NCI-H146 (cell line): ENCODE measurements around the gene KRTAP12-3.
"Not testable (repeated sequence)": the region's sequence is repeated elsewhere in the genome, so short reads cannot be mapped to it uniquely, and the experiment has no call there.

ENCODE experiments used
- DNase-seq: peaks from one replicate; lab custom pipeline; 2025; lab: John Stamatoyannopoulos, UW

Gene KRTAP12-3

DNA sequence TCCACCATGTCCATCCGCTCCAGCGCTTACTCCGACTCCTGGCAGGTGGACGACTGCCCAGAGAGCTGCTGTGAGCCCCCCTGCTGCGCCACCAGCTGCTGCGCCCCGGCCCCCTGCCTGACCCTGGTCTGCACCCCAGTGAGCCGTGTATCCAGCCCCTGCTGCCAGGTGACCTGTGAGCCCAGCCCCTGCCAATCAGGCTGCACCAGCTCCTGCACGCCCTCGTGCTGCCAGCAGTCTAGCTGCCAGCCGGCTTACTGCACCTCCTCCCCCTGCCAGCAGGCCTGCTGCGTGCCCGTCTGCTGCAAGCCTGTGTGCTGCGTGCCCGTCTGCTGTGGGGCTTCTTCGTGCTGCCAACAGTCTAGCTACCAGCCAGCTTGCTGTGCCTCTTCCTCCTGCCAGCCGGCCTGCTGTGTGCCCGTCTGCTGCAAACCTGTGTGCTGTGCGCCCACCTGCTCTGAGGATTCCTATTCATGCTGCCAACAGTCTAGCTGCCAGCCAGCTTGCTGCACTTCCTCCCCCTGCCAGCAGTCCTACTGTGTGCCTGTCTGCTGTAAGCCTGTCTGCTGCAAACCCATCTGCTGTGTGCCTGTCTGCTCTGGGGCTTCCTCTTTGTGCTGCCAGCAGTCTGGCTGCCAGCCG lies 30.4 kb upstream of the KRTAP12-3 start:
- peak; percentile 80 for DNase-seq

DNA sequence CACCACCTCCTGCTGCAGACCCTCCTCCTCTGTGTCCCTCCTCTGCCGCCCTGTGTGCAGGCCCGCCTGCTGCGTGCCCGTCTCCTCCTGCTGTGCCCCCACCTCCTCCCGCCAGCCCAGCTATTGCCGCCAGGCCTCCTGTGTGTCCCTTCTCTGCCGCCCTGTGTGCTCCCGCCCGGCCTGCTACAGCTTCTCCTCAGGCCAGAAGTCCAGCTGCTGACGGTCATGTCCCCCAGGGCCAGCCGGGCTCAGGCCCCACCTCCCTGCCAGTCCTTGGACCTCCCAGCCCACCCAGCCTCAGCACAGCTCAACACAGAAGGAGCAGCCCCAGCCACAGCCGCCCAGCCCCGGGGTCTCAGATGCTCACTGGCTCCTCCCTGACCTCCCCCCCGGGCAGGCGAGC lies 29.9 kb upstream of the KRTAP12-3 start:
- peak; percentile 64 for DNase-seq

- no peak for DNase-seq
These were observed 28.9 kb upstream of the KRTAP12-3 start for GRCh38 chr21:44628707-44629391.

- no peak for DNase-seq
These were observed 27.3 kb upstream of the KRTAP12-3 start for GRCh38 chr21:44630440-44630839.

DNA sequence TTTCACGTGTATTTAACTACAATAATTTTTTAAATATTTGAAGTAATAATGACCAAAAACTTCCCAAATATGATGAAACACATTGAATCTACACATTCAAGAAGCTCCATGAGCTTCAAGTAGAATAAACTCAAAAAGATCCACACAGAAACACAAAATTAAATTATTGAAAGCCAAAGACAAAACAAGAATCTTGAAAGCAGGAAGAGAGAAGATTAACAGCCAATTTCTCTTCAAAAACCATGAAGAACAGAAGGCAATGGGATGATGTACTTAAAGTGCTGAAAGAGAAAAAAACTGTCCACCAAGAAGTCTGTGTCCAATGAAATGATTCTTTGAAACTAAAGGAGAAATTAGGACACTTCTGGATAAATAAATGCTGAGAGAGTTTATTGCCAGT lies 25.7 kb upstream of the KRTAP12-3 start:
- no peak for DNase-seq

GRCh38 chr21:44636209-44637017 lies 21.3 kb upstream of the KRTAP12-3 start:
- no peak for DNase-seq

DNA sequence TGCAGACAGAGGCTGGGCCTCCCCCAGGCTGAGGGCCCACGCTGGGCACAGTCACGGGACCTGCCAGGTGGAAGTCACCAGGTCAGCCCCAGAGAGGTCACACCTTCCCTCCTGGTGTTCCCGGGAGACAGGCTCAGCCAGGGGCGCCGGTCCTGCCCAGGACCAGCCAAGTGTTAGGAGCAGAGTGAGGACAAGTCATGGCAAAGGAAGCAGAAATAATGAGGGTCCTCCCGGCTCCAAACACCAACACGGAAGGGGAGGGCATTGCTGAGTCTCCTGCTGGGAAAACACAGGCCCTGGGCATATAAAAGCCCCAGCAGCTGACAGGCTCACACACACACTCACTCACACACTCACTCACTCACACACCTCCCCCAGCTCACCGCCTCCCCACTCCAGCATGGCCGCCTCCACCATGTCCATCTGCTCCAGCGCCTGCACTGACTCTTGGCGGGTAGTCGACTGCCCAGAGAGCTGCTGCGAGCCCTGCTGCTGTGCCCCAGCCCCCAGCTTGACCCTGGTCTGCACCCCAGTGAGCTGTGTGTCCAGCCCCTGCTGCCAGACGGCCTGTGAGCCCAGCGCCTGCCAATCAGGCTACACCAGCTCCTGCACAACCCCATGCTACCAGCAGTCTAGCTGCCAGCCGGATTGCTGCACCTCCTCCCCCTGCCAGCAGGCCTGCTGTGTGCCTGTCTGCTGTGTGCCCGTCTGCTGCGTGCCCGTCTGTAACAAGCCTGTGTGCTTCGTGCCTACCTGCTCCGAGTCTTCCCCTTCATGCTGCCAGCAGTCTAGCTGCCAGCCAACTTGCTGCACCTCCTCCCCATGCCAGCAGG lies 20.5 kb upstream of the KRTAP12-3 start, which contains the start of gene KRTAP10-10:
TSS of gene KRTAP10-10 (plus strand) at position 339 of the 833 bp plus-strand sequence. CDS start at position 401, 62 bp downstream.
- DNase-seq, result peak; percentile 64

DNA sequence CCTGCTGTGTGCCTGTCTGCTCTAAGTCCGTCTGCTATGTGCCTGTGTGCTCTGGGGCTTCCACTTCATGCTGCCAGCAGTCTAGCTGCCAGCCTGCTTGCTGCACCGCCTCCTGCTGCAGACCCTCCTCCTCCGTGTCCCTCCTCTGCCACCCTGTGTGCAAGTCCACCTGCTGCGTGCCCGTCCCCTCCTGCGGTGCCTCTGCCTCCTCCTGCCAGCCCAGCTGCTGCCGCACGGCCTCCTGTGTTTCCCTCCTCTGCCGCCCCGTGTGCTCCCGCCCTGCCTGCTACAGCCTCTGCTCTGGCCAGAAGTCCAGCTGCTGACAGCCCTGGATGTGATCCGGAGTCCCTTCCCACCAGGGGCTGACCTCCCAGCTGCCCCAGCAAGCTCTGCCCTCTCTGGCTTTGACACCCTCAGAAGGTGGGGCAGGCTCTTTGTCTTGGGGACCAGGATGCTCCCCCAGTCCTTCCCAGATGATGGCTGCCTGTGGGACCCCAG lies 19.8 kb upstream of the KRTAP12-3 start:
- DNase-seq, result peak; percentile 41

GRCh38 chr21:44638506-44639330 lies 19.0 kb upstream of the KRTAP12-3 start:
- not testable (repeated sequence) for DNase-seq

- DNase-seq, result no peak
These were observed 18.4 kb upstream of the KRTAP12-3 start for GRCh38 chr21:44639331-44639655.

DNA sequence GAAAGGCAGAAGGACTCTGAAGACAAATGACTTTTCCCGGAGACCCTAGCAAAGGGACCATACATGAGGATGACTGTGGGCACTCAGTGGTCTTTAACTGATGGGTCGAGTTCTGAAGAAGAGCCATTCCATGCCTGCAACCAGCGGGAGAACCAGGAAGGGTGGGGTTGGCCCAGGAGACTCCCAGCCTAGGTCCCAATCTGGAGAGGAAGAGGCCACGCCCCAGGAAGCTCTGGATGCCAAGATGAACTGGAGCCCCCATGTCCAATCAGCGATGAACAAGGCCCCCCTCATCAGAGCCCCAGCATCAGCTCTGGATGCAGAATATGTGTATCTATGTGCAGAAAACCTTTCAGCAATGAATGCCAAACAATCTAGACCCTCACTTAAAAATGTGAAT lies 17.0 kb upstream of the KRTAP12-3 start:
- no peak for DNase-seq

GRCh38 chr21:44643741-44644310 lies 13.9 kb upstream of the KRTAP12-3 start:
- DNase-seq, result no peak

DNA sequence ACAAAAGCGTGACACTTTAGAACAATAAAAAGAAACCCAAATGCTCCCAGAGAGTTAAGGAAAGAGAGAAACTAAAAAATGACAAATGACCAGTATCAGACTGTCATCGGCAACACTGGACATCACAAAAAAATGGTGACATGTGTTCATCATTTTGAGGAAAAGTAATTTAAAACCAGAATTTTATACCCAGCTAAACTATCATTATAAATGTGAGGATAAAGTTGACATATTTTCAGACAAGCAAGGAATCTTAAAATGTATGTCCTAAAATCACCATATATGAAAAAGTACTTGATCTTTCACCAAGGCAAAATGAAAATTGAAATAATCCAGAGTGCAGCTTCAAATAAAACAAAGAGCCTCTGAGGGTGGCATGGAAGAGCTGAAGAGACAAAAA lies 12.9 kb upstream of the KRTAP12-3 start:
- no peak for DNase-seq

- peak; percentile 58 for DNase-seq
These were observed 11.1 kb upstream of the KRTAP12-3 start, which contains the start of gene KRTAP10-11 for GRCh38 chr21:44646366-44647221. Gene KRTAP10-11 (plus strand): TSS chr21:44646414. CDS start chr21:44646459, 45 bp downstream.

GRCh38 chr21:44647222-44647552 lies 10.5 kb upstream of the KRTAP12-3 start:
- DNase-seq, result no peak

GRCh38 chr21:44648557-44649311 lies 9.0 kb upstream of the KRTAP12-3 start:
- DNase-seq, result no peak

DNA sequence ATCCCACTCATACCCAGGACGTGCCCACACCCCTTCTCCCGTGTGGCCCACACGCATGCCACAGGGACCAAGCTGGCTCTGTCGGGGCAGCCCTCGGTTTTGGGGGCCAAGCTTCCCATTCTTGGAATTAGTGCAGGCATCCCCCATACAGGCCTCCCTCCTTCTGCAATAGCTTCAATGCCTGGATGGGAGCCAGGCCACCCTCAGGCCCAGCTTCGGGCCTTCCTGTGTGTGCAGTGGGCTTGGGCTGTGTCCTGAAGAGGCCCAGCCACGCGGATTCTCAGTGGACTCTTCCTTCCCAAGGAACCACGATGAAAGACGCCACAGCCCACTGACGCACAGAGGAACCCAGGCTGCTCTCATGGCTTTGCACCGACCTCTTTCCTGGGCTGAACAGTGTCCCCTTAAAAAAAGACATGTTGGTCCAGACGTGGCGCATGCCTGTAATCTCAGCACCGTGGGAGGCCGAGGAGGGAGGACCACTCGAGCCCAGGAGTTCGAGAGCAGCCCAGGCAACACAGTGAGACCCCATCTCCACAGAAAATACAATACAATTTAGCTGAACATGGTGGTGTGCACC lies 8.1 kb upstream of the KRTAP12-3 start:
- DNase-seq, result no peak

DNA sequence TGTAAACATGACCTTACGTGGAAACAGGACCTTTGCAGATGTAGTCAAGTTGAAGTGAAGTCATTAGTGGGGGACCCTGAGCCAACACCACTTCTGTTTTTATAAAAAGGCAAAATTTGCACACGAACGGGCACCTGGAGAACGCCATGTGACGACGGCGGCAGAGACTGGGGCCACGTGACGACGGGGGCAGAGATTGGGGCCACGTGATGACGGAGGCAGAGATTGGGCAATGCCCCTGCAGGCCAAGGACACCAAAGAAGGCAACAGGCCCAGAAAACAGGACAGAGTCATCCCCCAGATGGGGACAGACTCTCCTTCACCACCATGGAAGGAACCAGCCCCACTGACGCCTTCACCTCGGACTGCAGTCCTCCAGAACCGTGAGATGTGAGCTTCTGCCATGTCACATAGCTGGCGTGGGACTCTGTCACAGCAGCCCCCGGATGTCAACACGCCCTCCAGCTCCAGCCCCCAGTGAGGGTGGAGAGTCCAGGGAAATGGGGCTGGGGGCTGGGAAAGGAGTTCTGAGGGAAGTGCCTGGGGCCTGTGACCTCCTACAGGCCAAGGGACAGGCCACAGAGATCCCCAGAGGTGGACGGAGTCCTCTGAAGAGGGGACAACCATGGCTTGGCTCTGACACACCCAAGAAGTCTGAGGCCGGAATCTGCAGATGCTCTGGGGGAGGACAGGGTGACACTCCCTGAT lies 7.3 kb upstream of the KRTAP12-3 start:
- no peak for DNase-seq
